HG02852 (cell line): ENCODE results near the gene CADM2.

Source experiments
- ATAC-seq: cut with Tn5 transposase; IDR thresholded peaks from one replicate; pipeline ENCODE4 v1.9.1; 2021; ENCODE audit warnings: mild to moderate bottlenecking, moderate library complexity; ENCODE audit not compliant: unreplicated experiment

Gene CADM2

DNA sequence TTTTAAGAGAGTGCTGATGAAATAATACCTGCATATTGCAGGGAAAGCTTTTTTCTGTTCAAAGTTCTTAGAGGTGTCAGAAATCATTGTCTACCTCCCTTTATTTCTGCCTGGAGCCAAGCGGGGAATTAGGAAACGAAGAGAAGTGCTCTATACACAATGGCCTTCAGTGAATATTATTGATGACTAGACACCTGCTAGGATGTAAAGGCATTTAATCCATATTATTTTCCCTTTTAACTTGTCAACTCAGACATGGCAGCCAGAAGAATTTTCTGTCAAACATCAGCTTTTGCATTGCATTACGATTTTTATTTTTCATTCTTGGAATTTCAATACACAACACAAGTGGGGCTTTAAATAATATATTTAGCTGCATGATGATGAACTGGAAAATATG, 24.7 kb downstream of the CADM2 start:
- no peak for ATAC-seq

DNA sequence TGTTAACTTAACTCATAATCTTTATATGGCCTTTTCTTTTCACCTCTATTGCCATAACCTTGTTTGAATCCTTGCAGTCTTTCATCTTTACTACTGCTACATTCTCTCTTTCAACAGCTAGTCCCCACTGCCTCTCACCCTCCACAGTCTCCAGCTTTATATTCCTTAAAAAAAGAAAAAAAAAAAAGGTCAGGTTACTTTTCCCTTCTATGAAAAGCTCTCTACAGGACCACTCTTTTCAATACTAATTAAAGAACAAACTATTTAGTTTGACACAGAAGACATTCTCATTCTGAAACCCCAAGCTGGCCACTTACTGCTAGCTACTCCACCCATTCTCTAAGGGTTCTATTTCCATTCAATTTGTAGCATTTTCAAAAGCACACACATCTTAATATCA, 25.6 kb downstream of the CADM2 start:
- no peak for ATAC-seq

GRCh38 chr3:84985795-84986194, 27.0 kb downstream of the CADM2 start:
- ATAC-seq: no peak

DNA sequence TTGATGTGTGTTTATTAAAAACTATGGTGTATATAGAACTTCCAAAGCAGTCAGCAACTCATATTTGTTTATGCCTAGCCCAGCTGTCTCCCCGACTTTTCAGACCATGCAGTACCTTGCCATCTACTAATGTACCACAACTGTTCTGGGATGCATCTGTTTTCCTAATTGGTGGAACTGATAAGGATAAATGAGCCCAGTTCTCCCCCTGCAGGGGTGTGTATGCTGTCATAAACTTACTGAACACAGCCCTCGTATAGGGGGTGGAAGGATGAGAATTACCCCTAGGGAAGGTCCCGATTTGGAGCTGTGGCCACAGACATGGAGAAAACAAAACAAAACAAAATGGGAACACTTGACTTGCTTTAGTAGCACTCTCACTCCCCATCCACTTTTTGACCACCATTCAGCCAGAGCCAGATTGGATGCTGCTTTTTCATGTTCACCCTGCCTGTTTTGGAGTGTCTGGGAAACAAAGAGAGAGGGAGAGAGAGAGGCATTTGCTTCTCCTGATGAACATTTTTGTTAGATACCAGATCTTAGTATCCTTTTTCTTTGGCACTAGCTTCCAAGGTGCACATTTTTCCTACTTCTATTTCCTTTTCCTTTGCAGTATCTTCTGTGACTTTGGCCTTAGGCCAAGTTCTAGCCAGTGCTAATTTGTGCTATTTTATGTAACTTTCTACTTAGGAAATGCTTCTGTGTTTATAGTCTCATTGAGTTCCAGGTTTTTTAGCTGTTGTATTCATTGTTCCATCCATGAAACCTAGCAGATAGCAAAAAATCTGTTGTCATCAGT, 29.1 kb downstream of the CADM2 start:
- ATAC-seq: no peak

GRCh38 chr3:84989102-84989501, 30.3 kb downstream of the CADM2 start:
- no peak for ATAC-seq

DNA sequence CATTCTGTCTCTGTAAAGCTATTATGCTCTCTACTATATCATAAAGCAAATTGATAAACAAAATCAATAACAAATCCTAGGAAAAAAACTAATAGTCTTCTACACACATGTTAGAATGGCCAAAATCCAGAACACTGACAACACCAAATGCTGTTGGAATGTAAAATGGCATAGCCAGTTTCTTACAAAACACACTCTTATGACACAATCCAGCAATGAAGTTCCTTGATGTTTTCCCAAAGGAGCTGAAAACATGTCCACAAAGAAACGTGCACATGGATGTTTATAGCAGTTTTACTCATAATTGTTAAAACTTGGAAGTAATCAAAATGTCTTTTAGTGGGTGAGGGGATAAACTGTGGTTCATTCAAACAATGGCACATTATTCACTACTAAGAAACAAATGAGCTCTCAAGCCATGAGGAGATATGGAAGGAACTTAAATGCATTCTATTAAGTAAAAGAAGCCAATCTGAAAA, 32.7 kb downstream of the CADM2 start:
- ATAC-seq: no peak

GRCh38 chr3:84993956-84994355, 35.2 kb downstream of the CADM2 start:
- no peak for ATAC-seq

GRCh38 chr3:84998545-84998944, 39.8 kb downstream of the CADM2 start:
- ATAC-seq: no peak

DNA sequence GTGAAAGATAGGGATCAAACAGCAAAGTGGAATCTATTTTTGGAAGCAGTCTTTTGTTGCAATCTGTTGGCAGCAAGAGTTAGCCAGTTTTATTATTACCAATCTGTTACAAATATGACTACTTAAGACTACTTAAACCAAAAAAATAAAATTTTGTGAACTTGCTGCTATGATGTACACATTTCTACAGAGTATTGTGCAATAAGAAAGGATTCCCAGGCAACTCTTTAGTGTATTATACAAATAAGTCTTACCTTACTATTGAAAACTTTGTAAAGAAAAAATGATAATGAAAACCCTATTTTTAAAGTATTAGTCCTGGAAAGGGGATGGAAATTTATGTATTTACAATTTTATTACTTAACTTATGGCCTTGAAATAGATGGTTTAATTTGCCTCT, 44.7 kb downstream of the CADM2 start:
- ATAC-seq: no peak

GRCh38 chr3:85004147-85004546, 45.4 kb downstream of the CADM2 start:
- no peak for ATAC-seq

GRCh38 chr3:85005946-85006345, 47.2 kb downstream of the CADM2 start:
- no peak for ATAC-seq

DNA sequence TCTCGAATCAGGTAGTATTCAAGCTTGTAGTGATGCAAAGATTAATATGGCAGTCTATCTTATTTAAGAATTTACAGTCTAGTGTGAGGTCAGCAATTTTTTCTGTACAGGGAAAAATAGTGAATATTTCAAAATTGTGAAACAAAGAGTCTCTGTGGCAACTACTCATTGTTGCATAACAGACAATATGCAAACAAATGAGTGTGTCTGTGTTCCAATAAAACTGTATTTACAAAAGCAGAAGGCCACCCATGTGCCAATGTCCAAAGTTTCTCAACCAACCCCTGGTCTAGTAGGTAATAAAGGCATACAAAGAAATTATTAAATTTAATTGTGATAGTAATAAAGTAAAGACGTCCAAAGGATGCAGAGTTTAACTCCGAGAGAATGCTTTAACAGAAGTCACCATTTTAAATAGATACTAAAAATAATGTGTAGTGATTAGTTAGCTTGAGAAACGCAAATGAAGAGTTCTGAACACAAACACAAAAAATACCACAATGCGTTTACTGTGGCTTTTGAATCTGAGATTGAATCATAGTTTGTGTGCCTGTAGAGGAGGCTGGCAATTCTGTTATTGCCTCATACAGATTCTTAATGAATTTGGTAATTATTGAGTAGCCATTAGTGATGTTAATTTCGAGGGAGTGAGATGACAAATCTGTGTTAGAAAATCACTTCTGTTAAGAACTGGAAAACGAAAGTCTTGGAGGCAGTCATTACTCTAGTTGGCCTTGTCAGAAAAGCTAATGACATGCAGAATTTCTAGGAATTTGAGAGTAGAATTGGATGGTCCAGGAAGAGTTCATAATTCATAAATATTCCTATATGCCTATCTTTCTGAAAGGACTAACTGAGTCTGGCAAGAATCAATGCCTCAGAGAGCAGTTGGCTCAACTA, 48.7 kb downstream of the CADM2 start:
- ATAC-seq: no peak

GRCh38 chr3:85020828-85021227, 62.0 kb downstream of the CADM2 start:
- ATAC-seq: no peak

- ATAC-seq: no peak
Observed at GRCh38 chr3:85030052-85030451, 71.3 kb downstream of the CADM2 start.

DNA sequence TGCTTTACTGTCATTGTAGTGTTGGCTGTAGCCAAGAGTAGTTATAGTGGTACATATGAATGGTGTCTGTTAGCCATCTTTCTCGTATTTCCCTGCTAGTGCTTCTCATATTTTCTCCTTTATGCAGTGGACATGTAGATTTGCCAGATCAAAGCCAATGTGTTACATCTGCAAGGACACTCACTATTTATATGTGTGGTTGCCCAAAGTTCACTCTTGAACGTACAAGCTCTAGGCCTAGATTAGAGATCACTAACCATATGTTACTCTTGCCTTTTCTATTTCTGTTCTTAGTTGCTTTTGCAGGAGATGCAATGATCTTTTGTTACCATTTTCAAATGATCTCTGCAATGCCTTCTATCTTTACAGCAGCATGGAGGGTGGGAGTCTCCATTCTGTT, 78.4 kb downstream of the CADM2 start:
- ATAC-seq: no peak

GRCh38 chr3:85041001-85041400, 82.2 kb downstream of the CADM2 start:
- ATAC-seq: no peak

DNA sequence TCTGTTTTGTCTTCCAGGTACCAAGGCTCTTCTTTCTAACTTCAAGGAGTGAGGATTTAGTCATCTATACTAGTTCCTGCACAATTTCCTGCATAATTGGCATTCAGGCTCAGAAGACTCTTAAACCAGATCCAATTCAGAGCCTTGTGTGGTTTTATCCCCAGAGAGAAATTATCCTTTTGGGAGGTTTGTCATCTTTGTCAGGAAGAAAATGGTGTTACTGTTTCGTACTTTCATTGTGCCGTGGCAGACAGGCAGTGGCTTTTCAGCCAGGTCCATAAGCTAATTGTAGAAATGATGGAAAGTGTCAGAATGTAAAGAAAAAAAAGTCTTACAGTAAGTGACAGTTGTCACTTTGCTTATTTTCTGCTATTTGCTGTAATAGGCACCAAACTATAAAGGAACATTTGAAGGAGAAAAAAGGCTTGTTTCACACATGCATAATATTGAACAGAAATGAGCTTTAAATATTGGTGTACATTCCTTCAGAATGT, 82.8 kb downstream of the CADM2 start:
- ATAC-seq: no peak

GRCh38 chr3:85050821-85051220, 92.0 kb downstream of the CADM2 start:
- no peak for ATAC-seq

DNA sequence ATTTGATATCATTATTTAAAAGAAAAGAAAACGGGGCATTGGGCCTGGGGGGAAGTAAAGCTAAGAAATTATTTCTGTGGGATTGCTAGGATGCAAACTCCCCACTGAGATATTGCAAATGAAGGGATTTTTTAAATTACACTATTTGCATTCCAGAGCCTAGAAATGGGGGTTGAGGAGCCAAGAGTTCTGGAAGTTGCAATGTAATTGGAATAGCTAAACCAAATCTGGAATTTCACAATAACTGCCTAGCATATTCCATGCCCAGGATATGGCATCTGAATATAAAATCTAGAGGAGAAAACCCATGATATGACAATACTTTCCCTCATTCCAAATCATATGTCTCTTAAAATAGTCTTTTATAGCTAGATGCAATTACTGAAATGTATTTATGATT, 93.0 kb downstream of the CADM2 start:
- ATAC-seq: no peak

- no peak for ATAC-seq
Observed at GRCh38 chr3:85053626-85054025, 94.8 kb downstream of the CADM2 start.

DNA sequence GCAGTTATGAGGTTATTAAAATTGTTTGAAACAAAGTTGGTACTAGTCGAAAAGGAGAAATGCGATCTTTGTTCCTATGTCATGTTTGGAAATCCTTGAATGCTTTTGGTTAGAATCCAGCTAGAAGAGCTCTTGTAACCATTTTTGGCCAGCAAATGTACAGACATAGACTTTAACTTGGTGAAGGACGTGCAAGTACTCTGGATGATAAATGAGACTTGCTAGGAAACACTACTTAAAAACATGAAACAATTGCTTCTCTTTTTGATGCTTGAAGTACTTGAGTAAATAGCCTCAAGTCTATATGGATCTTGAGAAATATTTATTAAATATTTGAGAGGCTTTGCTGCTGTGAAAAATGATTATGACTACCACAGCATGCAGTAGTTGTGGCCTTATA, 95.8 kb downstream of the CADM2 start:
- ATAC-seq: no peak

DNA sequence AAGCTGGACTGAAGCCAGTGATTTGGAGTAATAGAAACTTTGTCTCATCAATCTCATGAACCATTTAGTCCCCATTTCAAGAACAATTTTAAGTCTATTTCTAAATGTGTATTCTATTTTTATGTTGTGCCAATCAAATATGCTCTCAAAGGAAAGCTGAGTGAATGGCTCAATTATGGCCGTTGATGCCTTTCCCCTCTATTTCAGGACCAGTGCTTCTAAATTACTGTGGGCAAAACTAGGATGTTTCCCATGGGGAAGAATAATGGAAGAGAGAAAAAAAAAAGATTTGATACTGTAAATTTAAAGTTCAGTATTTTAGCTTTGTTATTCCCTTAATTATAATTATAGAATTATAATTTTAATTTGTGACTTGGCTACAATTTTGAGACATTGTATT, 110.1 kb downstream of the CADM2 start:
- ATAC-seq: no peak
